IPS-18c (cell line): ENCODE results near the gene HSD3B2.

Source experiments
- H3K4me3 ChIP-seq: 2 replicates; pipeline ENCODE4 v1.7.0; 2013; ENCODE audit warnings: low read depth, mild to moderate bottlenecking, low read length, moderate library complexity; ENCODE audit not compliant: insufficient read depth
- H3K9me3 ChIP-seq: one replicate; pipeline ENCODE4 v1.6.1; 2013; ENCODE audit warnings: mild to moderate bottlenecking, low read length, moderate library complexity; ENCODE audit not compliant: control insufficient read depth, insufficient read depth

HSD3B2 gene

DNA sequence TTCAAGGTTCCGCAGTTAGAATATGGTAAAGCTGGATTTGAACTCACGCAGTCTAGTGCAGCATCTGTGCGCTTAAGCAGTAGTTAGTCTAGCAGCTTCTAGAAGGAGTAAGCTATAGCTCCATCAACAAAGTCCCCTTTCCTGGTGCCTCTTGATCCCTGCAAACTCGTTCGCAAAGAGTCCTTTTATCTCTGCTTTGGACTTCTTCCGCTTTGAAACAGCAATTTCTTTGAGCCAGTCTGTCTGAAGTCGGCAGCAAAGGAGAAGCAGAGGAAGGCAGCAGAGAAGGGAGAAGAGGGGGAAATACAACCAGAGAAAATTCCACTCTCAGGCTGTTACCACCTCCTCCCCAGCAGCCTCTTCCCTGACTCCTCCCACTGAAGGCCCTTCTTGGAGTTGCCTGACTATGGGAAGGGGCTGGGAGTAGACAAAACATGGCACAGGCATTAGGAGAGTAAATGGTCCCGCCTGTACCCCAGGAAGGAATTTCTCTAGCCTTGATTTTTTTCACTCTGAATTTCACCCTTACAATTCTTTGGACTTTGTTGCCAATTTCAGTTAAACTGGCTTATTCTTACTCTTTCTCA, 25.9 kb downstream of the HSD3B2 start:
- H3K4me3 ChIP-seq: no peak overlapping the region
- H3K9me3 ChIP-seq: no peaks in the 10 kb centered on the region

DNA sequence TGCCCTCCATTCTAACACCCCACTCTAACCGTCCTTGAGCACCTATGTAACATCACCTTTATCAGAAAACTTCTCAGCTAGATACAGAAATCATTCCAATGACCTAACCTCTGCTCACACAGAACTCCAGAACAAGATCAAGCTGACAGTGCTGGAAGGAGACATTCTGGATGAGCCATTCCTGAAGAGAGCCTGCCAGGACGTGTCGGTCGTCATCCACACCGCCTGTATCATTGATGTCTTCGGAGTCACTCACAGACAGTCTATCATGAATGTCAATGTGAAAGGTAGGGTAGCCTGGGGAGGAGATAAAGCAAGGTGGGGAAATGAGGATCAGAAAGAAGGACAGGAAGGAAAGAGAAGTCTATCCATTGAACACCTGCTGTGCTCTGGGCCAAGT, 27.8 kb downstream of the HSD3B2 start:
- H3K9me3 ChIP-seq: no peaks in the 10 kb centered on the region
- H3K4me3 ChIP-seq: no peak overlapping the region

DNA sequence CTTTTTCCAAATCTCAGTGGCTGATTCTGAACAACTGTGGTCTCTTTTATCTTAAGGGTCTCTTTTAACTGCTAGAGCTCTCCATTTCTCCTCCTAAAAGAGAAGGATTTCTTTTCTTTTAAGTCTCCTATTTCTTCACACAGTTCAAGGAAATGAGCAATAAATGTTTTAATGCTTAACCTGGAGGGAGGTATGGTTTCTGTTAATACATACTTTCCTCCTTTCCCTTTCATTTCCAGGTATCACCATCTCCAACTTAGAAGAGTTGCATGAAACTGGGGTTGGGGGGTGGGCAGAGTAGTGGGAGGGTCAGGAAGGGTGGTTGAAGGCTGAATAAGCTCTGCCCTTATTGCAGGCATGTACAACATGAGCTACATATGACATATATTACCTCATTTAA, 31.4 kb downstream of the HSD3B2 start:
- no peaks in the 10 kb centered on the region for H3K9me3 ChIP-seq
- H3K4me3 ChIP-seq: no peak overlapping the region

- H3K9me3 ChIP-seq: no peaks in the 10 kb centered on the region
- no peak overlapping the region for H3K4me3 ChIP-seq
Measured at GRCh38 chr1:119447344-119448126, 32.6 kb downstream of the HSD3B2 start.

DNA sequence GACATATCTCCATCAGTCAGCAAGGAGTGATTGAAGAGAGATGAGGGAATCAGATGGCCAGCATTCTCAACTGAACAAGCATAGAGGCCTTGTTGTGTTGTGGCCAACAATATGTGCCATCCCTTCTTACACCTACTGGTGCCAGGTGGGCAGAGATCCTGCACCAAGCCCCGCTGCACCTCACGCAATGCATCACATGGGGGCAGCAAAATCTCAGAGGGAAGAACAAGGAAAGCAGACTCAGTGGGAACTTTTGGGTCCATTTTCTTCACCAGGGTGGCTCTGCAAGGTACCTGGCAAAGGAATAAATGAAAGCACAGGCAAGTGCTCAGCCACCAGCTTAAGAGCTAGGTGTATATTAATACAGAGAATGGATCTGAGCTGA, 33.2 kb downstream of the HSD3B2 start:
- H3K9me3 ChIP-seq: no peaks in the 10 kb centered on the region
- H3K4me3 ChIP-seq: no peak overlapping the region

GRCh38 chr1:119449971-119450370, 35.0 kb downstream of the HSD3B2 start:
- Histone ChIP-seq H3K9me3 (no peaks in the 10 kb centered on the region), H3K4me3 (no peak overlapping the region)

- Histone ChIP-seq H3K4me3 (no peak overlapping the region), H3K9me3 (no peaks in the 10 kb centered on the region)
Measured at GRCh38 chr1:119451158-119451557, 36.2 kb downstream of the HSD3B2 start.

DNA sequence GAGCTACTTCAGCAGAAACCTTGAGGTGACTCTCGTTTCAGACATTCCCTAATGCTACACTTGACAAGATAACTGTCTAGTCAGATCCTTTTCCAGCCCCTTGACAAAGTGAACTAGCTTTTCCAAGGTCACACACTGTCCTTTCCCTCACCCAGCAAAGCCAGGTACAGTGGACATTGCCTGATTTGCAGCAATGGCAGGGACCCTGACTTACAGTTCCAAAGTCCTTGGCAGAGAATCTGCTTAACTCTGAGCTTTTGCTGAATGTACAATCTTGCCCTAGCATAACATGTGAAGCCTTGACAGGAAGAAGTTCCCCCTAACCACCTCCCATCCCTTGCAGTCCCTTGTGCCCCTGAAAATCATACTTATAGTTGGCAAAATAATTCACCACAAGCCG, 37.1 kb downstream of the HSD3B2 start:
- H3K4me3 ChIP-seq: no peak overlapping the region

DNA sequence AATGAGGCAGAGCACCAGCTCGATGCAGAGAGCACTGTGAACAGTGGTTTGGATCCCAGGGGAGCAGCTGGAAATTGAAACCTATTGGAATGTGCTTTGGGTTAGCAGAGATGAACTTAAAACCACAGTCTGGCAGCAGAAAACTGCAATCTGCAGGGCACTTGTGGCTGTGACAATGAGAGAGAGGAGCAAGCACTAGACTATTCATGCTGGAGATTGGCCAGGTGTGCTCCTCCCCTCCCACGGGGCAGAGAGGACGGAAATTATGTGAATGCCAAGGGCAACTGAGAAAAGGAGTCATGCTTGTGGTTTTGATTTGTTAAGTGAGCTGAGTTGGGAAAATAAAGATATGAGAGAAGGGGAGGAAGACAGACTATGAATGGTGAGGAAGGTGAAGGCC, 38.1 kb downstream of the HSD3B2 start:
- Histone ChIP-seq H3K4me3 (no peak overlapping the region), H3K9me3 (no peaks in the 10 kb centered on the region)

More for the DNA sequence above, 37.1 kb downstream of the HSD3B2 start:
- H3K9me3 ChIP-seq: no peaks in the 10 kb centered on the region

GRCh38 chr1:119462964-119463363, 48.0 kb downstream of the HSD3B2 start:
- Histone ChIP-seq H3K9me3 (no peaks in the 10 kb centered on the region), H3K4me3 (no peak overlapping the region)

GRCh38 chr1:119463569-119463968, 48.6 kb downstream of the HSD3B2 start:
- no peaks in the 10 kb centered on the region for H3K9me3 ChIP-seq

DNA sequence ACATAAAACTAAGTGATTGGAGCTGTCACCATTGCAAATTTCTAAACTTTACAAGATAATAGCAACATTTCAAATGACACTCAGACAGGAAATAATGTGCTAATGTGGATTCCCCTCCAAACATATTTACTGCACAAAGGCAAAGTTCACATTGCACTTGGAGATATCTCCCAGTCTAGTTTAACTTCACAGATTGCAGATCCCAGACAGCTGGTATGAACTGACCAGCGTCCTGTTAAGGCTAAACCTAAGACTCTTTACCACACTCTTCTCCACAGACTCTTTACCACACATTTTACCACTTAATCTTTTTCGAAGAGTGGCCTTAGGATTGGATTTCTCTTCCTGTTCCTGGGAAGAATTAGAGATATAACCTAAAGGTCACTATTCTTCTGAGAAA, 51.5 kb downstream of the HSD3B2 start:
- H3K9me3 ChIP-seq: no peaks in the 10 kb centered on the region

More at GRCh38 chr1:119463569-119463968, 48.6 kb downstream of the HSD3B2 start:
- H3K4me3 ChIP-seq: no peak overlapping the region

DNA sequence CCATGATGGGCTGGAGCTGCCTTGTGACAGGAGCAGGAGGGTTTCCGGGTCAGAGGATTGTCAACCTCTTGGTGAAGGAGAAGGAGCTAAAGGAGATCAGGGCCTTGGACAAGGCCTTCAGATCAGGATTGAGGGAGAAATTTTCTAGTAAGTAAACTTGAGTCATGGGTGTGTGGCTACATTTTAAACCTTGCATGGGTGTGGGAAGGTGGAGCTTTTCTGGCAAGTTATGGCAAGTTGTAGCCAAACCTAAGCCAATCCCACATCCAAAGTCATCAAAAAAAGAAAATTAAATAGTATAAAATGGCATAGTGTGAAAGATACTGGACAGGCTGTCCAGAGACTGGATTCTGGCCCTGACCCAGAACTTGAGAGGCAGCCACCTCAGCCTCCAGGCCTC, 52.3 kb downstream of the HSD3B2 start:
- H3K4me3 ChIP-seq: no peak overlapping the region

More for the DNA sequence above, 51.5 kb downstream of the HSD3B2 start:
- H3K4me3 ChIP-seq: no peak overlapping the region

GRCh38 chr1:119467857-119468668, 53.1 kb downstream of the HSD3B2 start:
- no peak overlapping the region for H3K4me3 ChIP-seq
- no peaks in the 10 kb centered on the region for H3K9me3 ChIP-seq

More for the DNA sequence above, 52.3 kb downstream of the HSD3B2 start:
- no peaks in the 10 kb centered on the region for H3K9me3 ChIP-seq

- Histone ChIP-seq H3K4me3 (no peak overlapping the region), H3K9me3 (no peaks in the 10 kb centered on the region)
Measured at GRCh38 chr1:119469741-119470140, 54.8 kb downstream of the HSD3B2 start.

GRCh38 chr1:119470377-119470776, 55.4 kb downstream of the HSD3B2 start:
- Histone ChIP-seq H3K4me3 (no peak overlapping the region), H3K9me3 (no peaks in the 10 kb centered on the region)

- Histone ChIP-seq H3K4me3 (no peak overlapping the region), H3K9me3 (no peaks in the 10 kb centered on the region)
Measured at GRCh38 chr1:119470958-119471357, 56.0 kb downstream of the HSD3B2 start.

GRCh38 chr1:119471566-119471965, 56.6 kb downstream of the HSD3B2 start:
- Histone ChIP-seq H3K9me3 (no peaks in the 10 kb centered on the region), H3K4me3 (no peak overlapping the region)
